ENCODE results near the gene PDZD4.

PDZD4 gene

GRCh38 chrX:153773741-153774575 is 56.4 kb downstream of the PDZD4 start:
- DNase-seq (ENCODE audit: low read depth, low spot score), result no peak

- DNase-seq (ENCODE audit: low read depth, low spot score), result no peak
Observed at GRCh38 chrX:153773218-153773611, 57.1 kb downstream of the PDZD4 start.

- no peak for DNase-seq (ENCODE audit: low read depth, low spot score)
Observed at GRCh38 chrX:153772316-153773217, 57.8 kb downstream of the PDZD4 start.

- no peak for DNase-seq (ENCODE audit: low read depth, low spot score)
Observed at GRCh38 chrX:153771415-153772315, 58.7 kb downstream of the PDZD4 start.

- DNase-seq (ENCODE audit: low read depth, low spot score), result no peak
Observed at GRCh38 chrX:153770601-153771414, 59.5 kb downstream of the PDZD4 start.

- DNase-seq (ENCODE audit: low read depth, low spot score), result no peak
Observed at GRCh38 chrX:153769865-153770600, 60.3 kb downstream of the PDZD4 start.

- no peak for DNase-seq (ENCODE audit: low read depth, low spot score)
Observed at GRCh38 chrX:153769158-153769864, 61.0 kb downstream of the PDZD4 start.

- no peak for DNase-seq (ENCODE audit: low read depth, low spot score)
Observed at GRCh38 chrX:153768311-153769157, 61.8 kb downstream of the PDZD4 start.

GRCh38 chrX:153767674-153768055 is 62.7 kb downstream of the PDZD4 start:
- DNase-seq (ENCODE audit: low read depth, low spot score), result no peak

- DNase-seq (ENCODE audit: low read depth, low spot score), result no peak
Observed at GRCh38 chrX:153766871-153767673, 63.3 kb downstream of the PDZD4 start.

- DNase-seq (ENCODE audit: low read depth, low spot score), result peak; percentile 17
Observed at GRCh38 chrX:153766098-153766817, 64.1 kb downstream of the PDZD4 start.

GRCh38 chrX:153765138-153766079 is 64.9 kb downstream of the PDZD4 start:
- DNase-seq (ENCODE audit: low read depth, low spot score), result no peak

- no peak for DNase-seq (ENCODE audit: low read depth, low spot score)
Observed at GRCh38 chrX:153764786-153765137, 65.6 kb downstream of the PDZD4 start.

GRCh38 chrX:153763989-153764755 is 66.2 kb downstream of the PDZD4 start, which contains the start of gene PLXNB3:
PLXNB3 (plus strand) TSS chrX:153764249; CDS start chrX:153765536, 1,287 bp downstream.
- DNase-seq (ENCODE audit: low read depth, low spot score), result peak; percentile 32
